Measurements from ENCODE around the gene FNDC8. TPM values are rescaled to one million over a fixed set of nuclear protein-coding genes. Genes with fewer than 3 reads are reported as not detected.

FNDC8 gene
- total RNA-seq, 3 donors from 2014 or later (not counting 1 experiment from before 2014, with no cell fraction given) = not detected

DNA sequence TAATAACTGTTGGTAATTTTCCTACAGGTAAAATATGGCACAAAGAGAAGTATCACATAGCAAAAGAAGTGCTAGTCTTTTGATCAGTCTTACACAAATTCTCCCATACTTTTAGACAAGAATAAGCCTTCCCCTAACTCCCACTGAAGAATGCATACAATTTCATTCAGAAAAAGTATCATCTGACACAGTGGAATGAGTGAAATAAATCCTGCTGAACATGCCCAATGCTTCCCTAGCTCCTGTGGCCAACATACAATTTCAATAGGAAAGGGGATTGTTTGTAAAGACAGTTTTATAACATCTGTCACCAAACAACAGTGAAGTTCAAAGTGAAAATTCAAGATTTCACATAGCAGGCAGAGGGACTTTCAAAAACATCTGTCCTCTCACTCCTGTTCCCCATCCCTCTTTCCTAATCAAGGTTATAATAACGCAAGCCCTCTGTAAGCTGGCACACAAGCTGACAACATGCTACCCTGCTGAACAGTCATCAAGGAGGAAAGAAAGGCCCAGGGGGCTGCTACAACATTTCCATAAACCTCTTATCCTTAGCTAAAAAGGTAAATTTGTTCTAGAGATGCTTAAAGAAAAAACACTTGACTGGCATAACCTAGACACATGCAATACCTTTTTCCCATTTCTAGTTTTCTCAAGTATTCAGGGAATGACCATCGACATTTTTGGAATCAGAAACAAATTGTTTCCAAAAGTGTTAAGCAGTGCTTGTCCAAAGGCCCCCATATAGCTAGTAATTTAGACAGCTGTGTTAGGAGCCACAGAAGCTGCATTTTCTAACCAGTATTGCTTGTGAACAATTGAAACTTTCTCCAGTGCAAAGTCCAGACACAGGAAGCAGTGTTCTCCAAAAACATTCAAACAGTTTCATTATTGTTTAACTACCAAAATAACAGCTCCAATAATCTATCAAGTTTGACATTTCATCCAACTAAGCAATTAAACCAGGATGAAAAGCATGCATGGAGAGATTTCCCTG is 46.4 kb upstream of the FNDC8 start:
- Histone ChIP-seq H3K27ac (ENCODE audit: low read length) (no peak overlapping the region), H3K9me3 (ENCODE audit: control insufficient read depth, insufficient read depth, low read length) (no peaks in the 10 kb centered on the region), H3K4me1 (ENCODE audit: control insufficient read depth, insufficient read depth, low read length) (peaks cover 22% of the 10 kb centered on the region), H3K36me3 (ENCODE audit: control insufficient read depth, insufficient read depth, low read length) (no peaks in the 10 kb centered on the region), H3K4me3 (ENCODE audit: low read length) (no peak overlapping the region), H3K27me3 (ENCODE audit: control insufficient read depth, insufficient read depth, low read length) (no peaks in the 10 kb centered on the region)
- no peak overlapping the region for H3K4me3 Mint-ChIP-seq
- H3K27me3 Mint-ChIP-seq (ENCODE audit: low read depth in 2 of 2) = no peaks in the 10 kb centered on the region
- ATAC-seq = no peak
- 92% methylated on average over 2 of the region's 2 CpGs for WGBS (ENCODE audit: insufficient coverage)
- H3K4me1 Mint-ChIP-seq = peaks cover 52 to 70% of the 10 kb centered on the region in 2 donors
- no peaks in the 10 kb centered on the region for H3K36me3 Mint-ChIP-seq
- TF ChIP-seq, protein P1, sequence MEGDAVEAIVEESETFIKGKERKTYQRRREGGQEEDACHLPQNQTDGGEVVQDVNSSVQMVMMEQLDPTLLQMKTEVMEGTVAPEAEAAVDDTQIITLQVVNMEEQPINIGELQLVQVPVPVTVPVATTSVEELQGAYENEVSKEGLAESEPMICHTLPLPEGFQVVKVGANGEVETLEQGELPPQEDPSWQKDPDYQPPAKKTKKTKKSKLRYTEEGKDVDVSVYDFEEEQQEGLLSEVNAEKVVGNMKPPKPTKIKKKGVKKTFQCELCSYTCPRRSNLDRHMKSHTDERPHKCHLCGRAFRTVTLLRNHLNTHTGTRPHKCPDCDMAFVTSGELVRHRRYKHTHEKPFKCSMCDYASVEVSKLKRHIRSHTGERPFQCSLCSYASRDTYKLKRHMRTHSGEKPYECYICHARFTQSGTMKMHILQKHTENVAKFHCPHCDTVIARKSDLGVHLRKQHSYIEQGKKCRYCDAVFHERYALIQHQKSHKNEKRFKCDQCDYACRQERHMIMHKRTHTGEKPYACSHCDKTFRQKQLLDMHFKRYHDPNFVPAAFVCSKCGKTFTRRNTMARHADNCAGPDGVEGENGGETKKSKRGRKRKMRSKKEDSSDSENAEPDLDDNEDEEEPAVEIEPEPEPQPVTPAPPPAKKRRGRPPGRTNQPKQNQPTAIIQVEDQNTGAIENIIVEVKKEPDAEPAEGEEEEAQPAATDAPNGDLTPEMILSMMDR (IDR thresholded peaks at IDR 0.05) = no peak
- intact Hi-C loops (cut with micrococcal nuclease) = no loop called here
- no peaks in the 10 kb centered on the region for H3K9me3 Mint-ChIP-seq
- DNase-seq = no peak
- peak overlapping the region; percentile 41 to 71 for H3K27ac Mint-ChIP-seq

DNA sequence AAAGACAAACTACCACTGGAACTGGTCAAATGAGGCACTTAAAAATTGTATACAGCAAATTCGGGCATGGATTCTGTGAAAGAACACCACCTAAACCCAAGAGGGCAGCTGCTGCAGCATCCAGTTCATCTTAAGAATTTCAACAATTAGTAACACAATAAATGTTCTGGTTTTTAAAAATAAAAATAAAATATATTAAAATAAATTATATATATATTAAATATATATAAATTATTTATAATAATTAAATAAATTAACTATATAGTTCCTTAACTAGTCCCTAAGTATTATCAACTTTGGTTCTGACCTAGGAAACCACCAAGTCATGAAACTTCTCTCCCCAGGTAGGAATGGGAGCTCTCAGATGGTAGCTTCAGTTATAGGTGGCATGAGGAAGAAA is 44.5 kb upstream of the FNDC8 start:
- whole genome bisulfite sequencing (ENCODE audit: insufficient coverage) = 75% methylated on average over 1 of the region's 1 CpG

DNA sequence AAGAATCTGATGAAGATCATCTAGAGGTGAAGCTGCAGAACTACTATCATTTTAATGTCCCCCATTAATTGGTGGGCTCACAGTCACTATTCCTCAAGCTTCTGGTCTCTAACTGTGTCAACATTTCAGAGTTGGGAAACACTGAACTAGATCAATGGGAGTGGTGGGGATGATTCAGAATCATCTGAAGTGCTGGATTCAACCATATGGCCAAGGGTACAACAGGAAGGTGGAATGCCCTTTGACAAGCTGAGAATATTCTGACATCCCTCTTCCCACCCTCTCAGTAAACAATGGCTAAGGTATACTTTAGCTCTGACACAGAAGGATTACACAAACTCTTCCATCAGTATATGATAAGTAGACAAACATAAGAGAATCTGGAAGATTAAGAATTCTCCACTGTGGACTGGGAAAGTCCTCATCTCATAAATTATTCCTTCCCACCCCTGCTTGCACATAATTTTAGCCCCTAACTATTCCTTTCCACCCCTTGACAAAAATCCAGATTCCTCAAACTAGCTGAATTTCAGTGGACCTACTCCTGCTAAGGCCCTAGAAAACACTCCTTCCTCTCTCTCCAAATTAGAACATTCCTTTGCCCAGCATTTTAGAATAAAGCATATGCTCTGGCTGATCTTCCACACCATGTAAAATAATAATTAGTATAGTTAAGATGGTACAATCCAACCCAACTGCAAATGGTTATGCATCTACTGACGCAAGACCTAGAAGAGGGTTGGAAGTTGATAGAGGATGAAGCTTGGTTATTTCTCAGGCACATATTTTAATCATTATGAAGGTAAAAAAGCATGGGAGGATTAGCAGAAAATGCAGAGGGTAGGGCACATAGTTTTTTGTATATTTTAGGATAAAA is 41.6 kb upstream of the FNDC8 start:
- Histone ChIP-seq H3K27ac (ENCODE audit: low read length) (no peak overlapping the region), H3K4me3 (ENCODE audit: low read length) (no peak overlapping the region), H3K36me3 (ENCODE audit: control insufficient read depth, insufficient read depth, low read length) (no peaks in the 10 kb centered on the region), H3K4me1 (ENCODE audit: control insufficient read depth, insufficient read depth, low read length) (peaks cover 7% of the 10 kb centered on the region), H3K9me3 (ENCODE audit: control insufficient read depth, insufficient read depth, low read length) (no peaks in the 10 kb centered on the region), H3K27me3 (ENCODE audit: control insufficient read depth, insufficient read depth, low read length) (no peaks in the 10 kb centered on the region)
- WGBS (ENCODE audit: insufficient coverage) = 89% methylated on average over 1 of the region's 1 CpG
- Mint-ChIP-seq H3K27me3 (ENCODE audit: low read depth in 2 of 2) (no peaks in the 10 kb centered on the region), H3K4me3 (no peak overlapping the region), H3K27ac (peak overlapping the region in 1 of 2 donors; percentile 6), H3K9me3 (no peaks in the 10 kb centered on the region), H3K36me3 (no peaks in the 10 kb centered on the region), H3K4me1 (peaks cover 39 to 57% of the 10 kb centered on the region in 2 donors)
- intact Hi-C loops (cut with micrococcal nuclease) = no loop called here
- no peak for ATAC-seq
- no peak for DNase-seq
- TF ChIP-seq, protein P1 (IDR thresholded peaks at IDR 0.05) = no peak

More for the DNA sequence above, 44.5 kb upstream of the FNDC8 start:
- TF ChIP-seq, protein P1 (IDR thresholded peaks at IDR 0.05) = no peak
- H3K4me1 ChIP-seq (ENCODE audit: control insufficient read depth, insufficient read depth, low read length) = peaks cover 16% of the 10 kb centered on the region
- Mint-ChIP-seq H3K36me3 (no peaks in the 10 kb centered on the region), H3K27me3 (ENCODE audit: low read depth in 2 of 2) (no peaks in the 10 kb centered on the region), H3K4me3 (peak overlapping the region; percentile 21), H3K4me1 (peaks cover 49 to 72% of the 10 kb centered on the region in 2 donors), H3K9me3 (no peaks in the 10 kb centered on the region), H3K27ac (no peak overlapping the region)
- intact Hi-C loops (cut with micrococcal nuclease) = no loop called here
- no peak overlapping the region for H3K4me3 ChIP-seq (ENCODE audit: low read length)
- no peak for DNase-seq
- ATAC-seq = no peak
- H3K36me3 ChIP-seq (ENCODE audit: control insufficient read depth, insufficient read depth, low read length) = no peaks in the 10 kb centered on the region
- H3K27ac ChIP-seq (ENCODE audit: low read length) = no peak overlapping the region
- no peaks in the 10 kb centered on the region for H3K27me3 ChIP-seq (ENCODE audit: control insufficient read depth, insufficient read depth, low read length)
- H3K9me3 ChIP-seq (ENCODE audit: control insufficient read depth, insufficient read depth, low read length) = no peaks in the 10 kb centered on the region
